ENCODE results near the gene CLEC18A. TPM values are rescaled to one million over a fixed set of nuclear protein-coding genes. Genes with fewer than 3 reads are reported as not detected.

The CLEC18A gene
- total RNA-seq, 4 donors from 2014 or later = 0.83 to 9.9 (median 4.9) TPM

DNA sequence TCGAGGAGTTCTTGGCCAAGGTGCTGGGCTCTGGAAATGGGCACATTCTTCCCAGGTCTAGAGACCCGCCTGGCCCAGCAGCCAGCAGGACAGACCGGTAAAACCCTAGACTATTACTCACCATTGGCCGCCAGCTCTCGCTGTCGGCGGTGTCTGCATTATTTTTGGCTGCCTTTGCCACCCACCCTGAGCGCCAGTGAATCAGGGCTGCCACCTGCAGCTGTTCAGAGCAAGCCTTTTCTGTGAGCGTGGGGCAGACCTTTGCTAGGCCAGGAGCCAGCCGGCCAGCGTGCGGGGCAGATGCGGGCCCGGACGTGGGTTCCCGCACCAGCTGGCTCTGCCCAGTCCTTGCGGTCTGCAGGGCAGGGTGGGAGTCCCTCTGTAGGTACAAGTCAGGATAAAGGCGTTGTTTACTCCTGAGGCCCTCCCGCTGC lies 15.8 kb upstream of the CLEC18A start:
- DNase-seq = peak in 1 of 3 donors; percentile 9
- TF ChIP-seq, protein P1, sequence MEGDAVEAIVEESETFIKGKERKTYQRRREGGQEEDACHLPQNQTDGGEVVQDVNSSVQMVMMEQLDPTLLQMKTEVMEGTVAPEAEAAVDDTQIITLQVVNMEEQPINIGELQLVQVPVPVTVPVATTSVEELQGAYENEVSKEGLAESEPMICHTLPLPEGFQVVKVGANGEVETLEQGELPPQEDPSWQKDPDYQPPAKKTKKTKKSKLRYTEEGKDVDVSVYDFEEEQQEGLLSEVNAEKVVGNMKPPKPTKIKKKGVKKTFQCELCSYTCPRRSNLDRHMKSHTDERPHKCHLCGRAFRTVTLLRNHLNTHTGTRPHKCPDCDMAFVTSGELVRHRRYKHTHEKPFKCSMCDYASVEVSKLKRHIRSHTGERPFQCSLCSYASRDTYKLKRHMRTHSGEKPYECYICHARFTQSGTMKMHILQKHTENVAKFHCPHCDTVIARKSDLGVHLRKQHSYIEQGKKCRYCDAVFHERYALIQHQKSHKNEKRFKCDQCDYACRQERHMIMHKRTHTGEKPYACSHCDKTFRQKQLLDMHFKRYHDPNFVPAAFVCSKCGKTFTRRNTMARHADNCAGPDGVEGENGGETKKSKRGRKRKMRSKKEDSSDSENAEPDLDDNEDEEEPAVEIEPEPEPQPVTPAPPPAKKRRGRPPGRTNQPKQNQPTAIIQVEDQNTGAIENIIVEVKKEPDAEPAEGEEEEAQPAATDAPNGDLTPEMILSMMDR (IDR thresholded peaks at IDR 0.05) = no peak
- no peak for TF ChIP-seq POLR2A (IDR thresholded peaks at IDR 0.05)

DNA sequence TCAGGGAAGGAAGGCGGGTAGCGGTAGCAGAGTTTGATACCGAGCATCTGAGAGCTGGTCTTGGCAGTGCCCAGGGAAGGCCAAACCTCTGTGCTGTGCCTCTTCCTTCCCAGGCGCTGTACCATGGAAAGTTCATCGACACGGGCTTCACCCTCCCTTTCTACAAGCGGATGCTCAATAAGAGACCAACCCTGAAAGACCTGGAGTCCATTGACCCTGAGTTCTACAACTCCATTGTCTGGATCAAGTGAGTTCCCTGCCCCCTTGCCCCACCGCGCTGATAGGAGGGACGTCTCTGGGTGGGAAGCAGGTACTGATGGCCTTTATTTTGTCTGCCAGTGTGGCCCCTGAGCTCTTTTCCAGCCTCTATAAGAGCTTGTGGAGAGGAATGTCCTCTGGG lies 15.4 kb upstream of the CLEC18A start:
- Histone ChIP-seq H3K9me3 (no peaks in the 10 kb centered on the region), H3K4me3 (no peak overlapping the region), H3K4me1 (no peaks in the 10 kb centered on the region), H3K36me3 (peaks cover 0 to 99% (median 0%) of the 10 kb centered on the region in 3 donors), H3K27ac (no peak overlapping the region), H3K27me3 (no peaks in the 10 kb centered on the region)
- DNase-seq = no peak
- TF ChIP-seq, protein P1 (IDR thresholded peaks at IDR 0.05) = no peak
- no peak for TF ChIP-seq POLR2A (IDR thresholded peaks at IDR 0.05)

More for the DNA sequence above, 15.8 kb upstream of the CLEC18A start:
- Histone ChIP-seq H3K27ac (no peak overlapping the region), H3K9me3 (no peaks in the 10 kb centered on the region), H3K27me3 (no peaks in the 10 kb centered on the region), H3K36me3 (peaks cover 0 to 97% (median 0%) of the 10 kb centered on the region in 3 donors), H3K4me1 (no peaks in the 10 kb centered on the region), H3K4me3 (no peak overlapping the region)

DNA sequence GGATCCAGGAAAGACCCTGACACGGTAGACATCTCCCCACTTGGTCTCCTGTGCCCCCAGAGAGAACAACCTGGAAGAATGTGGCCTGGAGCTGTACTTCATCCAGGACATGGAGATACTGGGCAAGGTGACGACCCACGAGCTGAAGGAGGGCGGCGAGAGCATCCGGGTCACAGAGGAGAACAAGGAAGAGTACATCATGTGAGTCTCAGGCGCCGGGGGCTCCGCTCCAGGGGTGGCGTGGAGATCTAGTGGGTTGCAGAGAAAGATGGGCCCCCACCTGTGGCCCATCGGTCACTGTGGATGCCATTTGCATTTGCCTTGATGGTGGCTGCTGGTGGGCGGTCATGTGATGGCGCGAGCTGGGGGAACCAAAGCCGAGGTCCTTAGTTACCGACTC lies 14.9 kb upstream of the CLEC18A start:
- H3K27ac ChIP-seq = no peak overlapping the region
- H3K27me3 ChIP-seq = no peaks in the 10 kb centered on the region
- no peak for TF ChIP-seq POLR2A (IDR thresholded peaks at IDR 0.05)
- no peaks in the 10 kb centered on the region for H3K9me3 ChIP-seq
- H3K4me3 ChIP-seq = no peak overlapping the region
- peak in 1 of 3 donors; percentile 13 for DNase-seq
- H3K4me1 ChIP-seq = no peaks in the 10 kb centered on the region
- H3K36me3 ChIP-seq = peaks cover 0 to 99% (median 0%) of the 10 kb centered on the region in 3 donors

DNA sequence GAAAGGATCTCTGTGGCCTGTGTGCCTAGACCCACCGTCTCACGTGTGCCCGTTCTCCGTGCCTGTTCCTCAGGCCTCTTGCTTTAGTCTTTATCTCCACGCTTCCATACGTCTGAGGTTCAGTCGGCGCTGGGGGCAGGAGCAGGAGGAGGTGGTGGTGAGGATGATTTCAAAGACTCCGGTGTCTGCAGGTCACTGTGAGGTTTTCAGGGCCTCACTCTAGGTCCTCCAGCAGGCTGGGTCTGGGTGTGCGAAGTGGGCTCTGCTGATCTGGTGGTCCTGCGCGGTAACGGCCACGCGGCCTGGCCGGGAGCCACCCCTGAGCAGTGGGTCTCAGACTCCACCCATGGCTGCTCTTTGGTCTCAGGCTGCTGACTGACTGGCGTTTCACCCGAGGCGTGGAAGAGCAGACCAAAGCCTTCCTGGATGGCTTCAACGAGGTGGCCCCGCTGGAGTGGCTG lies 14.4 kb upstream of the CLEC18A start:
- H3K36me3 ChIP-seq = peaks cover 0 to 99% (median 0%) of the 10 kb centered on the region in 3 donors
- no peaks in the 10 kb centered on the region for H3K9me3 ChIP-seq
- TF ChIP-seq, protein P1 (IDR thresholded peaks at IDR 0.05) = no peak
- no peak for TF ChIP-seq POLR2A (IDR thresholded peaks at IDR 0.05)
- H3K27me3 ChIP-seq = no peaks in the 10 kb centered on the region
- no peak overlapping the region for H3K27ac ChIP-seq
- H3K4me1 ChIP-seq = no peaks in the 10 kb centered on the region
- H3K4me3 ChIP-seq = no peak overlapping the region
- DNase-seq = peak in 1 of 3 donors; percentile 9

DNA sequence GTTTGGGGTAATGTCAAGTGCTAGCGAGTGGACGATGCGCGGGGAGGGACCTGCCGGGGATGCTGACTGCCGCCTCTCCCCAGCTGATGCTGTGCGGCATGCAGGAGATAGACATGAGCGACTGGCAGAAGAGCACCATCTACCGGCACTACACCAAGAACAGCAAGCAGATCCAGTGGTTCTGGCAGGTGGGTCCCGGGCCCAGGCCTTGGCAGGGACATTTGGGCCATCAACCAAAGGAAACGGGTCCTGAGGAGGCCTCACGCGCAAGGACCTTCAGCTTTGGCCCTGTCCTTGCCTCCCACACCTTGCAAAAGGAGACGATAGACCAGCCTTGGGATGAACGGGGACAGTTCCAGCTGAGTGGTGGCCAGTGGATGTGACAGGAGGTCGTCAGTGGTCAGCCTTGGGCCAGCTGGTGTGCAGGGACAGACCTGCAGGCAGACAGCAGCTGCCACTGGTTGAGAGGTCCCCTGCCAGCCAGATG lies 13.6 kb upstream of the CLEC18A start:
- Histone ChIP-seq H3K36me3 (peaks cover 0 to 93% (median 0%) of the 10 kb centered on the region in 3 donors), H3K4me1 (no peaks in the 10 kb centered on the region), H3K9me3 (no peaks in the 10 kb centered on the region), H3K27me3 (no peaks in the 10 kb centered on the region), H3K4me3 (no peak overlapping the region), H3K27ac (no peak overlapping the region)
- TF ChIP-seq, protein P1 (IDR thresholded peaks at IDR 0.05) = no peak
- TF ChIP-seq POLR2A (IDR thresholded peaks at IDR 0.05) = no peak
- peak in 2 of 3 donors; percentile 4 to 45 for DNase-seq

DNA sequence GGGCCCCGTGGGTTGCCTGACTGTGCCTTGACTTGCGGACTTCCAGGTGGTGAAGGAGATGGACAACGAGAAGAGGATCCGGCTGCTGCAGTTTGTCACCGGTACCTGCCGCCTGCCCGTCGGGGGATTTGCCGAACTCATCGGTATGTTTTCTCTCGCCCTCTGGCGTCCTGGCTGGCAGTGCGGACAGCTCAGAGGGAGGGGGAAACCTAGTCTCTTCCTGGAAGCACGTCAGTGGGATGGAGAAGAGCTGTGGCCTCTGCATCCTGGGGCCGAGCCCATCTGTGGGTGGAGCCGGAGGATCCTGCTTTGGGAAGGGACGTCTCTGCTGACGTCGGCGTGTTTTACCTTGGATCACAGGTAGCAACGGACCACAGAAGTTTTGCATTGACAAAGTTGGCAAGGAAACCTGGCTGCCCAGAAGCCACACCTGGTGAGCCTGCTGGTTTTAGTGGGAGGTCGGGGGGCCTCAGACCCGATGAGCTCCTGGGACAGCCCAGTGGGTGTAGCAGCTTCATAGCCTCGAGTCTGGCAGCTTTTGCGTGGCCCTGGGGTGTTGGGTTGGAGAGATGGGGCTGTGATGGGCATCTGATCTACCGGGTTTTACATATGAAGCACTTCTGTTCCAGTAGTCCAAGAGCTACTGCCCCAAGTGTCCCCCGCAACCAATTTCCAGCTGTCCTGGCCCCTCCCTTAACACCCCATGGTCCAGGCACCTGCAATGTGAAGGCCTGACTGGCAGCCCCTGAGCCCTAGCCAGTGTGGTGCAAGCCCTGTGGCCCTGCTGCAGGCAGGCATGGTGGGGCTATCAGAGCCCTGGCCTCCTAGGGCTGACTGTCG lies 11.9 kb upstream of the CLEC18A start:
- Histone ChIP-seq H3K4me3 (no peak overlapping the region), H3K9me3 (no peaks in the 10 kb centered on the region), H3K36me3 (peaks cover 0 to 76% (median 0%) of the 10 kb centered on the region in 3 donors), H3K4me1 (no peaks in the 10 kb centered on the region), H3K27me3 (no peaks in the 10 kb centered on the region), H3K27ac (no peak overlapping the region)
- DNase-seq = peak in 1 of 3 donors; percentile 13
- no peak for TF ChIP-seq POLR2A (IDR thresholded peaks at IDR 0.05)
- TF ChIP-seq, protein P1 (IDR thresholded peaks at IDR 0.05) = no peak
